ENCODE data around the gene NPHP4. TPM values are rescaled to one million over a fixed set of nuclear protein-coding genes. Genes with fewer than 3 reads are reported as not detected.

Gene NPHP4
- total RNA-seq, 4 donors from 2014 or later: 11.2 to 24.5 (median 18.2) TPM

DNA sequence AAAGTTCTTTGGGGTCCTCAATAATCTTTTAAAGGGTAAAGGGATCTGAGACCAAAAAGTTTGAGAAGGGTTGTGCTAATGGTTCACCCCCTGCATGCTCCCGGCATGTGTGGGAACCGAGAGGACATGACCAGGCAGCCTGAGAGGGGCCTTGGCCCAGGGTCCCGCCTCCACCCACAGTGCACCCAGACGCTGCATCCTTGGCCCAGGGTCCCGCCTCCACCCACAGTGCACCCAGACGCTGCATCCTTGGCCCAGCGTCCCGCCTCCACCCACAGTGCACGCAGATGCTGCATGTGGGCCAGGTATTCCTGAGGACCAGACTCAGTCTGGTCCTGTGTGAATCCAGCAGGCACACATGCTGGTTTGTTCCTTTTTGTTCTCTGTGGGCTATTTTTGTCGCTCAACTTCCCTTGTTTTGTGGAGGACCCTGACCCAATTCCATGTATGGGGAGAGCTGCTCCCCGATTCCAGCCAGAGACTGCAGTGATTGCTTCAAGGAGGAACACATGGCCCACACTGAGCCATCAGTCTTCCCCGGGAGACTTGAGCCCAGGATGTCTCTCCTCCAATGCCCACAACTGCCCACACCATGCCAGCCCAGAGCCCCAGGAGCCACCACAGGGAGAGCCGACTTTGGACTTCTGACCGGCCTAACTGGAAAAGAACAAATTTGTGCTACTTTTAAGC lies 3.5 kb downstream of the NPHP4 start:
- WGBS, 2 donors: 83% methylated on average over 14 of the region's 14 CpGs
- TF ChIP-seq, protein P1, sequence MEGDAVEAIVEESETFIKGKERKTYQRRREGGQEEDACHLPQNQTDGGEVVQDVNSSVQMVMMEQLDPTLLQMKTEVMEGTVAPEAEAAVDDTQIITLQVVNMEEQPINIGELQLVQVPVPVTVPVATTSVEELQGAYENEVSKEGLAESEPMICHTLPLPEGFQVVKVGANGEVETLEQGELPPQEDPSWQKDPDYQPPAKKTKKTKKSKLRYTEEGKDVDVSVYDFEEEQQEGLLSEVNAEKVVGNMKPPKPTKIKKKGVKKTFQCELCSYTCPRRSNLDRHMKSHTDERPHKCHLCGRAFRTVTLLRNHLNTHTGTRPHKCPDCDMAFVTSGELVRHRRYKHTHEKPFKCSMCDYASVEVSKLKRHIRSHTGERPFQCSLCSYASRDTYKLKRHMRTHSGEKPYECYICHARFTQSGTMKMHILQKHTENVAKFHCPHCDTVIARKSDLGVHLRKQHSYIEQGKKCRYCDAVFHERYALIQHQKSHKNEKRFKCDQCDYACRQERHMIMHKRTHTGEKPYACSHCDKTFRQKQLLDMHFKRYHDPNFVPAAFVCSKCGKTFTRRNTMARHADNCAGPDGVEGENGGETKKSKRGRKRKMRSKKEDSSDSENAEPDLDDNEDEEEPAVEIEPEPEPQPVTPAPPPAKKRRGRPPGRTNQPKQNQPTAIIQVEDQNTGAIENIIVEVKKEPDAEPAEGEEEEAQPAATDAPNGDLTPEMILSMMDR (IDR thresholded peaks at IDR 0.05): no peak
- TF ChIP-seq POLR2A (IDR thresholded peaks at IDR 0.05): no peak
- H3K4me3 ChIP-seq (ENCODE audit: low read depth, poor library complexity, severe bottlenecking): no peak overlapping the region
- intact Hi-C loops (cut with DNase I; ENCODE audit: low total_unique reads): no loop called here
- DNase-seq (ENCODE audit: low spot score in 2 of 2): no peak

DNA sequence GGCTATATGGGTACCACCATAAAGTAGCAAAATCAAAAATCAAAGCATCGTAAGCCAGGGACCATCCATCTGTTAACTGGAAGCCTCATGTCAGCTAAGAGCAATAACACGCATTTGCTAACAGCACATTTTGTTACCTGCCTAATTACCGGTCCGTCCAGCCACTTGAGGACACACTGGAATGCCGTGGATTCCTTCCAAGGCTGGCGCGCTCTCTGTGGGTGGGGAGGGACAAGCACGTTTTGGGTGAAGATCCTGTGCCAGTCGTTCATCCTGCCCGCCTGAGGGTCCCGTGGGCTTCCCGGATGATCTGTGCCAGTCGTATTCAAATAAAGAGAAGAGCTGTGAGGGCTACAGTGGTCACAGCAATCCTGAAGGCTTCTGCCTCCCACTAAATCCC lies 6.2 kb downstream of the NPHP4 start:
- no peak overlapping the region for H3K4me3 ChIP-seq (ENCODE audit: low read depth, poor library complexity, severe bottlenecking)
- no peak for DNase-seq (ENCODE audit: low spot score in 2 of 2)
- 73 to 89% methylated on average over 13 of the region's 13 CpGs for WGBS, 2 donors
- intact Hi-C loops (cut with DNase I; ENCODE audit: low total_unique reads): no loop called here
- TF ChIP-seq, protein P1 (IDR thresholded peaks at IDR 0.05): no peak
- no peak for TF ChIP-seq POLR2A (IDR thresholded peaks at IDR 0.05)

DNA sequence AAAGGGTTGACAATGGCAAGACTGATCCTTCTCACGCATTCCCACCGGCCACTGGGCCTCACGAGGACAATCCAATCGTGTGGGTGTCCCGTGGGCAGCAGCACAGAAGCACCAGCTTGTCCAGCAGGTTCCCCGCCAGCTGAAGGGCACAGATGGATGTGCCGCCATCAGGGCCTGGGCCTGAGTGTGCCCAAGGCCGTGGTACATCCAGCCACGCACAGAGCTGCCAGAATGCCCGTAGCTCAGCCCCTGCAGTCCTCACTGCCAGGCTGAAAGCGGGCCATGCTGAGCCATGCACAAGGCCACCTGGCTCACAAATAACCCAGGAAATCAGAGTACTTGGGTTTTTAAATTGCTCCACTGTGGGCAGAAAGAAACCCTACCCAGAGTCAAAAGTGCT lies 7.0 kb downstream of the NPHP4 start:
- intact Hi-C loops (cut with DNase I; ENCODE audit: low total_unique reads): no loop called here
- no peak overlapping the region for H3K4me3 ChIP-seq (ENCODE audit: low read depth, poor library complexity, severe bottlenecking)
- TF ChIP-seq, protein P1 (IDR thresholded peaks at IDR 0.05): no peak
- TF ChIP-seq POLR2A (IDR thresholded peaks at IDR 0.05): no peak
- WGBS, 2 donors: 88 to 90% methylated on average over 9 to 11 of the region's 11 CpGs
- no peak for DNase-seq (ENCODE audit: low spot score in 2 of 2)

DNA sequence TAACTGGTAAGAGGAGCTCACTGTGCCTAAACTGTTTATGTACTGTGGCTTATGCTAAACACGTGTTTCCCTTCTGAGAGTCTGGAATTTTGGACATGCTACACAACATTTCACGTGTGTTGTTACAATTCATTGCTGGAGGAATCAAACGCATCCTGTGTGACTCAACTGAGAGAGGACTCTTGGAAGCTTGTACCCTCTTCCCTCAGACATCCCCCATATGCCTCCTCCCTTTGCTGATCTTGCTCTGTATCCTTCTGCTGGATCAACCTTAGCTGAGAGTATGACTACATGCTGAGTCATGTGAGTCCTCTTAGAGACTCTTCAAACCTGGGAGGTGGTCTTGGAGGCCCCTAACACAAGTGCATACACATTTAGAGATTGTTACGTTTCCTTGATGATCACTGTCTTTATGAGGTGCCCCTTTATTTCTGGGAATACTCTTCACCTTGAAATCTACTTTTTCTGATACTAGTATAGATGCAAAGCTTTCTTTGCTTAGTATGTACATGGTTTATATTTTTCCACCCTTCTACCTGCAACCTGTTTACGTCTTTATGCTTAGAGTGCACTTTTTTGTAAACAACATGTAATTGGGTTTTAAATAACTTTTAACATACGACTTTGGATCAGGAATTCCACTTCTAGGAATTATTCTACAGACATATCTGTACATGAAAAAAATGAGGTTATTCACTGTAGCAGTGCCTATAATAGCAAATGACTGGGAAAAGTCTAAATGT lies 8.7 kb downstream of the NPHP4 start:
- H3K4me3 ChIP-seq (ENCODE audit: low read depth, poor library complexity, severe bottlenecking): no peak overlapping the region
- intact Hi-C loops (cut with DNase I; ENCODE audit: low total_unique reads): no loop called here
- DNase-seq (ENCODE audit: low spot score in 2 of 2): no peak
- TF ChIP-seq, protein P1 (IDR thresholded peaks at IDR 0.05): no peak
- no peak for TF ChIP-seq POLR2A (IDR thresholded peaks at IDR 0.05)
- 80 to 83% methylated on average over 6 of the region's 6 CpGs for WGBS, 2 donors

DNA sequence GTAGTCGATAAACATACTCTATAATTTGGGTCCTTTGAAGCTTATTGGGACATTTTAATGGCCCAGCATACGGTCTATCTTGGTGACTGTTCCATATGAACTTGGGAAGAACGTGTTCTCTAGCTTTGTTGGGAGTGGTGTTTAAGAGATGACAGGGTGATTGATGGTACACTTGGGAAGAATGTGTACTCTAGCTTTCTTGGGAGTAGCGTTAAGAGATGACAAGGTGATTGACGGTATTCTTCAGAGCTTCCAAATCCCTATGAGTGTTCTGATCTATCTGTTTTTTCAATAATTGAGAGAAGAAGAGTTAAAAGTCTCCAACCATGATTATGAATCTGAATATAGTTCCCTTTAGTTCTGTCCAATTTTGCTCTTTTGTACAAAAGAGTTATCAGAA lies 9.4 kb downstream of the NPHP4 start:
- TF ChIP-seq POLR2A (IDR thresholded peaks at IDR 0.05): no peak
- TF ChIP-seq, protein P1 (IDR thresholded peaks at IDR 0.05): no peak
- no peak for DNase-seq (ENCODE audit: low spot score in 2 of 2)
- whole genome bisulfite sequencing, 2 donors: 50 to 53% methylated on average over 5 of the region's 5 CpGs
- H3K4me3 ChIP-seq (ENCODE audit: low read depth, poor library complexity, severe bottlenecking): no peak overlapping the region
- intact Hi-C loops (cut with DNase I; ENCODE audit: low total_unique reads): no loop called here

Measured in lower leg skin (tissue), 4 donors.